Activated CD8-positive, alpha-beta memory T cell treated with anti-CD3 and anti-CD28 coated beads for 36 hours (primary cell): ENCODE measurements around the gene P3H2. TPM values are rescaled to one million over a fixed set of nuclear protein-coding genes. Genes with fewer than 3 reads are reported as not detected.

Experiments used
- CTCF ChIA-PET: fragments of 350-600 bp; sonication (Branson Sonifier 250); formaldehyde crosslinking; loops from one replicate; lab custom pipeline; 2021; ENCODE audit warnings: antibody characterized with exemption; lab: Charles Lee
- POLR2A ChIA-PET: fragments of 350-600 bp; sonication (Branson Sonifier 250); formaldehyde crosslinking; loops from one replicate; lab custom pipeline; 2021; ENCODE audit warnings: antibody characterized with exemption; lab: Charles Lee
- total RNA-seq, 2 experiments: library from RNA; stranded (reverse); gene quantifications; one replicate each; pipeline ENCODE4 v1.2.3, GENCODE V29; 2021

The P3H2 gene
- total RNA-seq, 2 experiments from 2014 or later: not detected

GRCh38 chr3:190127195-190127594 lies 6.5 kb upstream of the P3H2 start:
- CTCF ChIA-PET: no interaction called here
- POLR2A ChIA-PET: no interaction called here

GRCh38 chr3:190125436-190126068 lies 4.9 kb upstream of the P3H2 start:
- ChIA-PET POLR2A (no interaction called here), CTCF (no interaction called here)

- ChIA-PET CTCF (no interaction called here), POLR2A (no interaction called here)
These were observed 3.4 kb upstream of the P3H2 start for GRCh38 chr3:190124067-190124466.

- CTCF ChIA-PET: no interaction called here
- POLR2A ChIA-PET: no interaction called here
These were observed 1.6 kb upstream of the P3H2 start for GRCh38 chr3:190122198-190122771.

- POLR2A ChIA-PET: no interaction called here
- CTCF ChIA-PET: no interaction called here
These were observed 686 bp upstream of the P3H2 start for GRCh38 chr3:190121383-190121782.

- POLR2A ChIA-PET: no interaction called here
These were observed 322 bp upstream of the P3H2 start for GRCh38 chr3:190121061-190121377.

GRCh38 chr3:190119461-190120268 lies 1.0 kb downstream of the P3H2 start:
- POLR2A ChIA-PET: no interaction called here
- CTCF ChIA-PET: no interaction called here

More at GRCh38 chr3:190121061-190121377, 322 bp upstream of the P3H2 start:
- CTCF ChIA-PET: no interaction called here

GRCh38 chr3:190118438-190118837 lies 2.3 kb downstream of the P3H2 start:
- ChIA-PET POLR2A (no interaction called here), CTCF (no interaction called here)

- POLR2A ChIA-PET: no interaction called here
- CTCF ChIA-PET: no interaction called here
These were observed 2.7 kb downstream of the P3H2 start for GRCh38 chr3:190117981-190118380.

GRCh38 chr3:190116551-190117067 lies 4.1 kb downstream of the P3H2 start:
- CTCF ChIA-PET: no interaction called here
- POLR2A ChIA-PET: no interaction called here

GRCh38 chr3:190110826-190111225 lies 9.9 kb downstream of the P3H2 start:
- CTCF ChIA-PET: no interaction called here
- POLR2A ChIA-PET: no interaction called here

GRCh38 chr3:190109441-190109840 lies 11.3 kb downstream of the P3H2 start:
- ChIA-PET CTCF (no interaction called here), POLR2A (no interaction called here)

GRCh38 chr3:190108804-190109203 lies 11.9 kb downstream of the P3H2 start:
- ChIA-PET CTCF (no interaction called here), POLR2A (no interaction called here)

- POLR2A ChIA-PET: no interaction called here
- CTCF ChIA-PET: interaction anchor here (0.6 kb wide), 1 partner anchor 32 kb away, joined by 3 read pairs; no protein-coding TSS in a partner anchor
These were observed 14.8 kb downstream of the P3H2 start for GRCh38 chr3:190105876-190106275.

GRCh38 chr3:190101320-190102011 lies 19.2 kb downstream of the P3H2 start:
- CTCF ChIA-PET: no interaction called here
- POLR2A ChIA-PET: no interaction called here

- CTCF ChIA-PET: no interaction called here
- POLR2A ChIA-PET: no interaction called here
These were observed 21.6 kb downstream of the P3H2 start for GRCh38 chr3:190099099-190099498.

GRCh38 chr3:190097617-190098016 lies 23.1 kb downstream of the P3H2 start:
- ChIA-PET POLR2A (no interaction called here), CTCF (interaction anchor here (0.7 kb wide), 1 partner anchor 10 kb away, joined by 3 read pairs; no protein-coding TSS in a partner anchor)

- POLR2A ChIA-PET: no interaction called here
- CTCF ChIA-PET: no interaction called here
These were observed 23.7 kb downstream of the P3H2 start for GRCh38 chr3:190097025-190097424.

GRCh38 chr3:190096345-190096744 lies 24.4 kb downstream of the P3H2 start:
- ChIA-PET POLR2A (no interaction called here), CTCF (no interaction called here)

- ChIA-PET POLR2A (no interaction called here), CTCF (no interaction called here)
These were observed 26.5 kb downstream of the P3H2 start for GRCh38 chr3:190094160-190094718.
